Esophagus muscularis mucosa (tissue), 4 donors: ENCODE results near the gene OR6X1. TPM values are rescaled to one million over a fixed set of nuclear protein-coding genes. Genes with fewer than 3 reads are reported as not detected.

Experiments used
- DNase-seq: peaks from one replicate; pipeline ENCODE4 v3.0.0-alpha.2; 2017; ENCODE audit errors: extremely low spot score
- H3K27ac ChIP-seq, 4 donors: fragments of 200-600 bp; sonication (generic); replicated peaks in 1 of 4; 1 replicate in 3 of 4; 2 replicates in 1 of 4; pipeline ENCODE4 v1.5.1; 2016 to 2019; ENCODE audit warnings: mild to moderate bottlenecking in 1 of 4
- H3K27me3 ChIP-seq, 4 donors: fragments of 200-600 bp; sonication (generic); one replicate each; pipeline versions ENCODE4 v1.5.1 to v1.6.0; 2016 to 2019
- H3K36me3 ChIP-seq, 4 donors: fragments of 200-600 bp; sonication (generic); one replicate each; pipeline ENCODE4 v1.5.1; 2016 to 2019
- H3K4me1 ChIP-seq, 4 donors: fragments of 200-600 bp; sonication (generic); one replicate each; pipeline ENCODE4 v1.5.1; 2016 to 2019
- H3K4me3 ChIP-seq, 4 donors: fragments of 200-600 bp; sonication (generic); 1 replicate in 2 of 4; 2 replicates in 2 of 4; pipeline ENCODE4 v1.5.1; 2016 to 2019; ENCODE audit warnings: mild to moderate bottlenecking in 4 of 4, moderate library complexity in 1 of 4
- H3K9me3 ChIP-seq, 4 donors: fragments of 200-600 bp; sonication (generic); 1 replicate in 3 of 4; 2 replicates in 1 of 4; pipeline ENCODE4 v1.5.1; 2016 to 2019
- EP300 ChIP-seq: sonication (generic); formaldehyde crosslinking; IDR thresholded peaks from one replicate; pipeline ENCODE4 v1.6.1; 2017; ENCODE audit warnings: antibody characterized with exemption
- POLR2A ChIP-seq: fragments of 450-650 bp; IDR thresholded peaks from one replicate; pipeline ENCODE4 v1.6.1; 2017; ENCODE audit warnings: antibody characterized with exemption, moderate library complexity, mild to moderate bottlenecking, low read depth
- POLR2AphosphoS5 ChIP-seq, 2 donors: sonication (generic); formaldehyde crosslinking; IDR thresholded peaks; one replicate each; pipeline ENCODE4 v1.6.1; 2017; ENCODE audit warnings: antibody characterized with exemption in 2 of 2
- WGBS: methylation state at CpG from one replicate; pipeline ENCODE4 v1.1.5; 2018; 5-methylcytosine and 5-hydroxymethylcytosine counted together
- intact Hi-C: fragments of 100-400 bp; cut with DNase I; formaldehyde crosslinking; loops from one replicate; pipeline ENCODE4 v1.15.1; 2023
- small RNA-seq, 3 donors: library from RNA; depleted of rRNA; stranded (forward); fragments of <200 nt; gene quantifications; one replicate each; pipeline ENCODE3, GENCODE V24; 2016
- total RNA-seq, 4 donors: library from RNA; depleted of rRNA; stranded (reverse); fragments of >200 nt; gene quantifications; one replicate each; pipeline versions ENCODE4 v1.1.0 to v1.2.1, GENCODE V29; 2016
- TF ChIP-seq, protein P1 (sequence below), 3 experiments: fragments of 200-600 bp in 2 of 3; fragments of 450-650 bp in 1 of 3; sonication (generic) in 2 of 3; IDR thresholded peaks; one replicate each; pipeline ENCODE4 v1.5.1; 2017 to 2019; ENCODE audit warnings: antibody characterized with exemption in 3 of 3, mild to moderate bottlenecking in 2 of 3, moderate library complexity in 1 of 3

The OR6X1 gene
- total RNA-seq, 4 donors from 2014 or later, result not detected

DNA sequence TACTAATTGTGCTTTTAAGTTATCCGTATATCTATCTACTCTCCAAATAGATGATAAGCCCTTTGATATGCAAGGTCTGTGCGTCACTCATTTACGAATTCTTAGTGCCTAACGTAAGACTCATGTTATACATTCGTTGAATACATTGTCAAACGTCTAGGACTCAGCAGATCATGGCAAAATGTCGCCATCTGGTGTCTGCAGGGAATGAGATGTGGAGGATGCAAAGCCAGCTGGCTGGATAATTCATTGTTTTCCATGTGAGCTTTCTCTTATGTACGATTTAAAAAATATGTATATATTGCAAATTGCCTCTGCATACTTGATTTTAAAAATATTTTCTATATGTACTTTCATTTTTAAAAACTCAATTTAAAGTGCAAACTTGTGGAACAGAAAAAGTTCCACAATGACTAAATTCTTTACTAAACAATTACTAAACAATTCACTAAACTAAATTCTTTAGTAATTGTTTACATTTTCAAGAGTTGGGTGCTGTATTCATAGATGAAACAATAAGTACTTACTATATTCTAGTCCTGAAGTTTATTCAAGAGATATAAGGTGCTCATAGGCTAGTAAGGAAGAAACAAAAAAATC is 46.6 kb downstream of the OR6X1 start:
- H3K27me3 ChIP-seq, result peaks cover 0 to 14% (median 0%) of the 10 kb centered on the region in 4 donors
- DNase-seq, result no peak
- H3K27ac ChIP-seq, result no peak overlapping the region
- intact Hi-C loops, result loop anchor here (1.0 kb wide), 1 partner anchor 125 kb away; no protein-coding TSS in a partner anchor
- H3K4me3 ChIP-seq, result no peak overlapping the region
- WGBS, result 8% methylated on average over 8 of the region's 8 CpGs
- no peaks in the 10 kb centered on the region for H3K36me3 ChIP-seq
- H3K4me1 ChIP-seq, result no peaks in the 10 kb centered on the region
- no peaks in the 10 kb centered on the region for H3K9me3 ChIP-seq
- TF ChIP-seq POLR2A, result no peak
- no peak for TF ChIP-seq EP300
- TF ChIP-seq, protein P1, sequence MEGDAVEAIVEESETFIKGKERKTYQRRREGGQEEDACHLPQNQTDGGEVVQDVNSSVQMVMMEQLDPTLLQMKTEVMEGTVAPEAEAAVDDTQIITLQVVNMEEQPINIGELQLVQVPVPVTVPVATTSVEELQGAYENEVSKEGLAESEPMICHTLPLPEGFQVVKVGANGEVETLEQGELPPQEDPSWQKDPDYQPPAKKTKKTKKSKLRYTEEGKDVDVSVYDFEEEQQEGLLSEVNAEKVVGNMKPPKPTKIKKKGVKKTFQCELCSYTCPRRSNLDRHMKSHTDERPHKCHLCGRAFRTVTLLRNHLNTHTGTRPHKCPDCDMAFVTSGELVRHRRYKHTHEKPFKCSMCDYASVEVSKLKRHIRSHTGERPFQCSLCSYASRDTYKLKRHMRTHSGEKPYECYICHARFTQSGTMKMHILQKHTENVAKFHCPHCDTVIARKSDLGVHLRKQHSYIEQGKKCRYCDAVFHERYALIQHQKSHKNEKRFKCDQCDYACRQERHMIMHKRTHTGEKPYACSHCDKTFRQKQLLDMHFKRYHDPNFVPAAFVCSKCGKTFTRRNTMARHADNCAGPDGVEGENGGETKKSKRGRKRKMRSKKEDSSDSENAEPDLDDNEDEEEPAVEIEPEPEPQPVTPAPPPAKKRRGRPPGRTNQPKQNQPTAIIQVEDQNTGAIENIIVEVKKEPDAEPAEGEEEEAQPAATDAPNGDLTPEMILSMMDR (IDR thresholded peaks at IDR 0.05), result peak; percentile 54 to 62 (median 56)

DNA sequence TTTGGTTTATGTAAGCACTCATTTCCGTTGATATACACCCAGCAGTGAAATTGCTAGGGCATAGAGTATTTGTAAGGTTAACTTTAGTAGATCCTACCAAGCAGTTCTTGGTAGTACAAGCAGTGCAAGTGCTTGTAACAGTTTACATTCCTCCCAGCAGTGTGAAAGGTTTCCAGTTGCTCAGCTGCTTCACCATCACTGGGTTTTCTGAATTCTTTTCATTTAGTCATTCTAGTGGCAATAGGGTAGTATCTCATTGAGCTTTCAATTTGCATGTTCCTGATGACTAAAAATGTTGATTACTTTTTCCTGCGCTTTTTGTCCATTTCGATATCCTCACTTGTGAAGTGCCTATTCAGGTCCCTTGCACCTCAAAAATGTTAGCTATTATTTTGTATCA is 47.1 kb downstream of the OR6X1 start:
- intact Hi-C loops, result loop anchor here (1.0 kb wide), 1 partner anchor 125 kb away; no protein-coding TSS in a partner anchor
- TF ChIP-seq, protein P1 (IDR thresholded peaks at IDR 0.05), result no peak
- TF ChIP-seq POLR2A (no peak), POLR2AphosphoS5 (IDR thresholded peaks at IDR 0.05) (no peak), EP300 (no peak)
- whole genome bisulfite sequencing, result 94% methylated on average over 3 of the region's 3 CpGs

DNA sequence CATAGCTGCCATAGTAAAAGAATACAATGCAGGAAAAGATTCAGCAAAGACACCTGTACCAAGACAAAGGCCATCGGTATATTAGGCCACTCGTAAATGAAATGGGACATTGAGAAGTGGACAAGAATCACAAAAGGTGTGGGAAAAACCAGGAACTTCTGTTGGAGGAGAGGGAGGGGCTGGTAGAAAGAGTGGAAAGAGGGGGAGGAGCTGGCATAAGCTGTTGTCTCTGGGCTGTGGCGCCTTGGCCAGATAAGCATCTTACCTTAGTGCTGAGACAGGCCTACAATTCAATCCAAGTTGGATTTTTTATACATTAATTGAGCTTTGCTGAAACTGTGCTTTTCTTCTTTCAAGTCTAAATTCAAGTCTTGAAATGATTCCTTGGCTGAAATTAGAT is 50.0 kb downstream of the OR6X1 start:
- intact Hi-C loops, result no loop called here
- DNase-seq, result no peak
- Histone ChIP-seq H3K27me3 (peaks cover 0 to 24% (median 0%) of the 10 kb centered on the region in 4 donors), H3K36me3 (no peaks in the 10 kb centered on the region), H3K9me3 (no peaks in the 10 kb centered on the region), H3K4me1 (no peaks in the 10 kb centered on the region), H3K27ac (no peak overlapping the region), H3K4me3 (no peak overlapping the region)
- TF ChIP-seq POLR2A (no peak), POLR2AphosphoS5 (IDR thresholded peaks at IDR 0.05) (no peak), EP300 (no peak)
- TF ChIP-seq, protein P1 (IDR thresholded peaks at IDR 0.05), result no peak
- WGBS, result 92% methylated on average over 3 of the region's 3 CpGs

More for the DNA sequence above, 47.1 kb downstream of the OR6X1 start:
- Histone ChIP-seq H3K27ac (no peak overlapping the region), H3K4me1 (no peaks in the 10 kb centered on the region), H3K36me3 (no peaks in the 10 kb centered on the region), H3K4me3 (no peak overlapping the region), H3K27me3 (peaks cover 0 to 15% (median 0%) of the 10 kb centered on the region in 4 donors), H3K9me3 (no peaks in the 10 kb centered on the region)
- DNase-seq, result no peak

Small RNA genes within 50 kb of the gene (small RNA-seq; reads per million reads assigned to genes)
- gene RNU1-21P, result 0 reads per million in 3 donors

Other genes with a start within 250 kb of the OR6X1 start
- 1 to 10 TPM in 2 of 4 donors, under 1 TPM in 2; 0.42 to 3.6 (median 1.4) TPM for gene SCN3B, start 99.9 kb downstream of the OR6X1 start, total RNA-seq
- gene ZNF202, start 12.9 kb downstream of the OR6X1 start, total RNA-seq, result 1 to 10 TPM; 4.4 to 8.6 (median 7.4) TPM
- gene OR6M1, start 51.8 kb upstream of the OR6X1 start, total RNA-seq, result not detected
- gene TMEM225, start 131.2 kb upstream of the OR6X1 start, total RNA-seq, result not detected
- not detected for gene OR8D4, start 147.6 kb upstream of the OR6X1 start, total RNA-seq
- not detected for gene OR4D5, start 185.1 kb upstream of the OR6X1 start, total RNA-seq
- not detected for gene OR6T1, start 189.3 kb upstream of the OR6X1 start, total RNA-seq
- gene OR10S1, start 223.3 kb upstream of the OR6X1 start, total RNA-seq, result not detected
- gene OR10G6, start 240.6 kb upstream of the OR6X1 start, total RNA-seq, result not detected